Sigmoid colon (tissue), 7 donors: ENCODE measurements around the gene PSMG3. TPM values are rescaled to one million over a fixed set of nuclear protein-coding genes. Genes with fewer than 3 reads are reported as not detected.

Source experiments
- DNase-seq: peaks from one replicate; pipeline ENCODE4 v3.0.0-alpha.2; 2019
- H3K27ac ChIP-seq, 4 donors: fragments of 200-600 bp; sonication (generic); one replicate each; pipeline ENCODE4 v1.5.1; 2016 to 2019; ENCODE audit warnings: mild to moderate bottlenecking in 1 of 4
- H3K27me3 ChIP-seq, 3 donors: fragments of 200-600 bp; sonication (generic); one replicate each; pipeline ENCODE4 v1.5.1; 2019; ENCODE audit warnings: mild to moderate bottlenecking in 1 of 3
- H3K36me3 ChIP-seq, 4 donors: fragments of 200-600 bp; sonication (generic); one replicate each; pipeline ENCODE4 v1.5.1; 2016 to 2019
- H3K4me1 ChIP-seq, 4 donors: fragments of 200-600 bp; sonication (generic); one replicate each; pipeline ENCODE4 v1.5.1; 2017 to 2019
- H3K4me3 ChIP-seq, 4 donors: fragments of 200-600 bp; sonication (generic); one replicate each; pipeline ENCODE4 v1.5.1; 2017 to 2019; ENCODE audit warnings: mild to moderate bottlenecking in 2 of 4, moderate library complexity in 1 of 4
- H3K9me3 ChIP-seq, 4 donors: fragments of 200-600 bp in 3 of 4; sonication (generic) in 3 of 4; one replicate each; pipeline versions ENCODE4 v1.5.1 to v1.6.1; 2013 to 2019
- CTCF ChIP-seq, 4 experiments: fragments of 450-650 bp in 3 of 4; fragments of 200-600 bp in 1 of 4; IDR thresholded peaks; one replicate each; pipeline ENCODE4 v1.5.1; 2016 to 2019; ENCODE audit warnings: antibody characterized with exemption in 4 of 4, mild to moderate bottlenecking in 3 of 4, moderate library complexity in 2 of 4
- EP300 ChIP-seq, 4 donors: sonication (generic); formaldehyde crosslinking; IDR thresholded peaks; one replicate each; pipeline ENCODE4 v1.6.1; 2017; ENCODE audit warnings: antibody characterized with exemption in 4 of 4
- POLR2A ChIP-seq, 2 donors: fragments of 450-650 bp; IDR thresholded peaks; one replicate each; pipeline ENCODE4 v1.6.1; 2016; ENCODE audit warnings: antibody characterized with exemption in 2 of 2, mild to moderate bottlenecking in 2 of 2, moderate library complexity in 2 of 2
- POLR2AphosphoS5 ChIP-seq, 4 donors: sonication (generic); formaldehyde crosslinking; IDR thresholded peaks; one replicate each; pipeline ENCODE4 v1.6.1; 2017; ENCODE audit warnings: antibody characterized with exemption in 4 of 4
- WGBS, 2 donors: extraction: QIAGEN DNeasy Blood & Tissue Kit; methylation state at CpG; one replicate each; pipeline ENCODE4 v1.1.7; 2013; 5-methylcytosine and 5-hydroxymethylcytosine counted together
- intact Hi-C: fragments of 100-400 bp; cut with DNase I; formaldehyde crosslinking; loops from one replicate; pipeline ENCODE4 v1.15.1; 2023
- polyA plus RNA-seq, 3 donors: library from polyadenylated mRNA; stranded (reverse); fragments of 200-250 nt; gene quantifications; one replicate each; pipeline ENCODE4 v1.2.3, GENCODE V29; 2013
- total RNA-seq, 4 donors: library from RNA; depleted of rRNA; stranded (reverse); fragments of >200 nt; gene quantifications; one replicate each; pipeline ENCODE4 v1.1.0, GENCODE V29; 2016
- donor health status: healthy with polysubstance abuse.
- donor health status: Bipolar disorder and iron deficiency.
- donor health status: healthy.

The PSMG3 gene
- total and polyA plus RNA-seq, 7 donors, result 23.3 to 68.0 (median 50.5) TPM

DNA sequence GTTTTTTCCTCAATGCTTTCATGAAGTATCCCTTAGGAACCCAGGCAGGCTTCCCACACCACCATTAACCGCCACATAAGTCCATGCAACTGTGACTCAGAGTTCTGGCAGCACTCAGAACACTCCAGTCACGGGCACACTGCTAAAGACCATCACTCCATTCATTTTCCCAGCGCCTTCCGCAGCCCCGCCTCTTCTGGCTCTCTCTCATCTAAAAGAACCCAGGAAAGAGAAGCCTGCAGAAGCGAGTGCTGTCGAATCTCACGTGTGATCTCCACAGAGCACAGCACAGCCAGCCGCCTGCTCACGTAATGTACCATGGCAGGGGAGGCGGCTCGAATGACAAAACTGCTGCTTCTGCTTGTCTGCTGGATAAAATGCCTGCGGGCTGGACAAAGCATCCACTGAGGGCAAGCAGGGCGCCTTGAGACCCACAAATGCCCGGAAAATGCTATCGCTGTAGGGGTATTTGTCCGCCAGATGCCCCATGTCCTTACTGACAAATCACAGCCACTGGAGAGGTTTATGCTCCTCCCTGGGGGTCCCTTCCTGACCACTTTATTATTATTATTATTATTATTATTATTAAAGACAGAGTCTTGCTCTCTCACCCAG lies 1.8 kb downstream of the PSMG3 start:
- Histone ChIP-seq H3K4me1 (peaks cover 0 to 37% (median 29%) of the 10 kb centered on the region in 4 donors), H3K27ac (no peak overlapping the region), H3K36me3 (peaks cover 0 to 31% (median 0%) of the 10 kb centered on the region in 4 donors), H3K9me3 (no peaks in the 10 kb centered on the region), H3K4me3 (no peak overlapping the region), H3K27me3 (no peaks in the 10 kb centered on the region)
- 80 to 92% methylated on average over 17 of the region's 17 CpGs for WGBS, 2 donors
- intact Hi-C loops, result no loop called here
- DNase-seq, result no peak
- no peak for TF ChIP-seq CTCF (IDR thresholded peaks at IDR 0.05)
- TF ChIP-seq EP300 (IDR thresholded peaks at IDR 0.05), result no peak
- TF ChIP-seq POLR2AphosphoS5 (IDR thresholded peaks at IDR 0.05), result no peak
- no peak for TF ChIP-seq POLR2A (IDR thresholded peaks at IDR 0.05)

- Histone ChIP-seq H3K4me1 (peaks cover 0 to 37% (median 29%) of the 10 kb centered on the region in 4 donors), H3K36me3 (peaks cover 0 to 31% (median 0%) of the 10 kb centered on the region in 4 donors), H3K27me3 (no peaks in the 10 kb centered on the region), H3K9me3 (no peaks in the 10 kb centered on the region), H3K4me3 (no peak overlapping the region), H3K27ac (no peak overlapping the region)
- no peak for DNase-seq
- no peak for TF ChIP-seq POLR2AphosphoS5 (IDR thresholded peaks at IDR 0.05)
- TF ChIP-seq CTCF (IDR thresholded peaks at IDR 0.05), result no peak
- TF ChIP-seq EP300 (IDR thresholded peaks at IDR 0.05), result no peak
- TF ChIP-seq POLR2A (IDR thresholded peaks at IDR 0.05), result peak in 1 of 2 donors; percentile 17
- WGBS, 2 donors, result 27 to 71% methylated on average over 26 of the region's 26 CpGs
- intact Hi-C loops, result no loop called here
Measured at GRCh38 chr7:1567049-1567771, 2.6 kb downstream of the PSMG3 start.

DNA sequence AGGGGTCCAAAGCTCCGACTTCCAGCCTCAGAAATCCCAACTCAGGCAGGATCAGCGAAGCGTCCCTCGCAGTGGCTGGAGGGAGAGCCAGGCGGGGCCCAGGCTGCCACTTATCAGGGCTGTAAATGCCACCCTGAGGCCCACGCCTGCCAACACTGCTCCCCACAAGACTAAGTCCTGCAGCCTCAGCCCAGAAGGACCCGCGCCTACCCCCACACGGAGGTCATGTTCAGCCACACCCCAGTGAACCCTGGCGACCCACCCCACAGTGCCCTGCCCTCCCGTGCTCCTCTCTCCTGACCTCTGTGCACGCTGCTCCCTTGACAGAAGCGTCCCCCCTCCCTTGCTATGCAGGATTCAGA lies 3.2 kb downstream of the PSMG3 start:
- intact Hi-C loops, result no loop called here
- TF ChIP-seq CTCF (IDR thresholded peaks at IDR 0.05) (no peak), POLR2A (IDR thresholded peaks at IDR 0.05) (no peak), EP300 (IDR thresholded peaks at IDR 0.05) (no peak), POLR2AphosphoS5 (IDR thresholded peaks at IDR 0.05) (no peak)

DNA sequence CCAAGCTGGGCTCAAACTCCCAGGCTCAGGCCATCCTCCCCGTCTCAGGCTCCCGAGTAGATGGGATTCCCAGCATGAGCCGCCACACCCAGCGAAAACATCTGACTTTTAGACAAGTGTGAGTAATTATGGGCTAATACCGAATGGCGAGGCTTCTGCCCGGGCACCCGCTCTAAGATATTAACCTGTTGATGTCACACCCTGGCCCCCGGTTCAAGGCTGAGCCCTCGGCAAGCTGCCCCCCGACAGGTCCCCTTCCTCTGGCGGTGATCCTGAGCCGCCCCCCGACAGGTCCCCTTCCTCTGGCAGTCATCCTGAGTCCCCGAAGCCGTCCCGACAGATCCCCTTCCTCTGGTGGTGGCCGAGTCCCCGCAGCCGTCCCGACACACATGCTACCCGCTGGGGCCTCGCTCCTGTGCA lies 5.2 kb downstream of the PSMG3 start:
- peaks cover 0 to 4% (median 0%) of the 10 kb centered on the region in 3 donors for H3K27me3 ChIP-seq
- H3K4me1 ChIP-seq, result peaks cover 0 to 21% (median 18%) of the 10 kb centered on the region in 4 donors
- 85 to 91% methylated on average over 23 of the region's 23 CpGs for WGBS, 2 donors
- H3K27ac ChIP-seq, result no peak overlapping the region
- H3K4me3 ChIP-seq, result no peak overlapping the region
- peaks cover 0 to 31% (median 0%) of the 10 kb centered on the region in 4 donors for H3K36me3 ChIP-seq
- intact Hi-C loops, result no loop called here
- no peak for DNase-seq
- no peaks in the 10 kb centered on the region for H3K9me3 ChIP-seq
- TF ChIP-seq POLR2AphosphoS5 (IDR thresholded peaks at IDR 0.05), result no peak
- no peak for TF ChIP-seq CTCF (IDR thresholded peaks at IDR 0.05)
- no peak for TF ChIP-seq EP300 (IDR thresholded peaks at IDR 0.05)
- TF ChIP-seq POLR2A (IDR thresholded peaks at IDR 0.05), result no peak

More for the DNA sequence above, 3.2 kb downstream of the PSMG3 start:
- Histone ChIP-seq H3K27ac (no peak overlapping the region), H3K9me3 (no peaks in the 10 kb centered on the region), H3K36me3 (peaks cover 0 to 31% (median 0%) of the 10 kb centered on the region in 4 donors), H3K27me3 (no peaks in the 10 kb centered on the region), H3K4me1 (peaks cover 0 to 34% (median 28%) of the 10 kb centered on the region in 4 donors), H3K4me3 (no peak overlapping the region)
- WGBS, 2 donors, result 22 to 71% methylated on average over 13 of the region's 13 CpGs
- DNase-seq, result no peak
